Keratinocyte (primary cell): ENCODE measurements around the gene NAA15. TPM values are rescaled to one million over a fixed set of nuclear protein-coding genes. Genes with fewer than 3 reads are reported as not detected.

Source experiments
- DNase-seq: peaks from one replicate; pipeline ENCODE4 v3.0.0-alpha.2; 2011; ENCODE audit warnings: low read depth, missing footprints, low spot score
- FAIRE-seq: peaks from 2 replicates; lab custom pipeline; 2011; peaks lifted over from hg19 to GRCh38; lab: Jason Lieb, UNC
- H2AFZ ChIP-seq: 2 replicates; pipeline ENCODE4 v1.6.0; 2012; ENCODE audit warnings: low read length, control low read depth, inconsistent platforms; ENCODE audit not compliant: control insufficient read depth
- H3K27ac ChIP-seq: 2 replicates; pipeline ENCODE4 v1.5.1; 2011; ENCODE audit warnings: low read length; ENCODE audit not compliant: control insufficient read depth, insufficient read depth
- H3K27me3 ChIP-seq: 3 replicates; pipeline ENCODE4 v1.6.0; 2011; ENCODE audit warnings: low read length; ENCODE audit not compliant: control insufficient read depth, insufficient read depth; ENCODE audit errors: extremely low read depth
- H3K36me3 ChIP-seq, 2 experiments: 2 replicates in 1 of 2; 3 replicates in 1 of 2; pipeline ENCODE4 v1.5.1; 2011; ENCODE audit warnings: low read length in 2 of 2, mild to moderate bottlenecking in 1 of 2; ENCODE audit not compliant: control insufficient read depth in 2 of 2, insufficient read depth in 2 of 2; ENCODE audit errors: extremely low read depth in 1 of 2
- H3K4me1 ChIP-seq: 3 replicates; pipeline ENCODE4 v1.5.1; 2011; ENCODE audit warnings: low read length; ENCODE audit not compliant: control insufficient read depth, insufficient read depth; ENCODE audit errors: extremely low read depth
- H3K4me2 ChIP-seq: 3 replicates; pipeline ENCODE4 v1.6.0; 2011; ENCODE audit warnings: low read depth, low read length; ENCODE audit not compliant: control insufficient read depth, insufficient read depth; ENCODE audit errors: extremely low read depth
- H3K4me3 ChIP-seq, 3 experiments: fragments of 200-600 bp in 1 of 3; sonication (generic) in 1 of 3; 2 replicates in 2 of 3; 3 replicates in 1 of 3; pipeline ENCODE4 v1.5.1; 2011 to 2016; ENCODE audit warnings: low read length in 3 of 3, mild to moderate bottlenecking in 3 of 3, control low read depth in 2 of 3, inconsistent platforms in 1 of 3, low read depth in 1 of 3, mixed read lengths in 1 of 3, mixed run types in 1 of 3, moderate library complexity in 1 of 3; ENCODE audit not compliant: control insufficient read depth in 2 of 3, insufficient read depth in 2 of 3; ENCODE audit errors: extremely low read depth in 1 of 3
- H3K79me2 ChIP-seq: 2 replicates; pipeline ENCODE4 v1.6.0; 2012; ENCODE audit warnings: low read length; ENCODE audit not compliant: control insufficient read depth, insufficient read depth
- H3K9ac ChIP-seq: 3 replicates; pipeline ENCODE4 v1.6.0; 2011; ENCODE audit warnings: low read length; ENCODE audit not compliant: control insufficient read depth, insufficient read depth; ENCODE audit errors: extremely low read depth
- H3K9me1 ChIP-seq: 3 replicates; pipeline ENCODE4 v1.6.0; 2011; ENCODE audit warnings: low read length; ENCODE audit not compliant: control insufficient read depth, insufficient read depth; ENCODE audit errors: extremely low read depth
- H3K9me3 ChIP-seq: 2 replicates; pipeline ENCODE4 v1.5.1; 2012; ENCODE audit warnings: low read depth, low read length; ENCODE audit not compliant: control insufficient read depth
- H4K20me1 ChIP-seq: 3 replicates; pipeline ENCODE4 v1.6.0; 2011; ENCODE audit warnings: low read length; ENCODE audit not compliant: control insufficient read depth, insufficient read depth; ENCODE audit errors: extremely low read depth
- CTCF ChIP-seq, 3 experiments: IDR thresholded peaks in 1 of 3; conservative IDR thresholded peaks in 1 of 3; optimal IDR thresholded peaks in 1 of 3; 2 replicates in 2 of 3; 3 replicates in 1 of 3; pipeline versions ENCODE3 to v1.5.1; 2011; ENCODE audit warnings: low read length in 3 of 3, mild to moderate bottlenecking in 3 of 3, moderate library complexity in 2 of 3, control low read depth in 1 of 3, inconsistent platforms in 1 of 3; ENCODE audit not compliant: insufficient read depth in 2 of 3; ENCODE audit errors: extremely low read depth in 1 of 3
- EZH2 ChIP-seq: IDR thresholded peaks from one replicate; pipeline ENCODE4 v1.6.1; 2012; ENCODE audit warnings: inconsistent platforms, mild to moderate bottlenecking, low read length, moderate library complexity
- dilution Hi-C: fragments of 300-500 bp; cut with MboI; formaldehyde crosslinking; loops from one replicate; pipeline ENCODE4 v1.7.0; 2020; ENCODE audit warnings: low sequenced_read_pairs; ENCODE audit not compliant: extremely low pct_ligation_motif_present
- polyA plus RNA-seq, 5 experiments: library from polyadenylated mRNA; depleted of rRNA in 3 of 5; stranded (reverse) in 3 of 5; stranded (forward) in 1 of 5; unstranded in 1 of 5; fragments of >200 nt; gene quantifications; 1 replicate in 1 of 5; 2 replicates in 3 of 5; 3 replicates in 1 of 5; pipeline versions ENCODE4 v1.2.1 to v1.2.3, GENCODE V29; 2011 to 2012; ENCODE audit warnings: missing spikeins in 2 of 5, low read depth in 1 of 5, low replicate concordance in 1 of 5

NAA15 gene
- polyA plus RNA-seq, 1 donor (not counting 4 experiments of a cell fraction or from before 2014, with no cell fraction given): 37.2 TPM

- dilution Hi-C loops: no loop called here
- no peak overlapping the region for H3K4me3 ChIP-seq
- H2AFZ ChIP-seq: no peak overlapping the region
- H4K20me1 ChIP-seq: no peaks in the 10 kb centered on the region
- H3K4me2 ChIP-seq: no peak overlapping the region
- peaks cover 23% of the 10 kb centered on the region for H3K4me1 ChIP-seq
- H3K79me2 ChIP-seq: peaks cover 66% of the 10 kb centered on the region
- H3K9me3 ChIP-seq: no peaks in the 10 kb centered on the region
- no peaks in the 10 kb centered on the region for H3K36me3 ChIP-seq
- no peak overlapping the region for H3K9ac ChIP-seq
- H3K9me1 ChIP-seq: peaks cover 3% of the 10 kb centered on the region
- H3K27me3 ChIP-seq: no peaks in the 10 kb centered on the region
- TF ChIP-seq EZH2 (no peak), CTCF (optimal IDR thresholded peaks at IDR 0.05 in 1 of 3, IDR thresholded peaks at IDR 0.05 in 1 of 3, conservative IDR thresholded peaks at IDR 0.05 in 1 of 3; ENCODE audit: extremely low read depth in 1 of 3, insufficient read depth in 2 of 3, low read length in 3 of 3) (no peak)
- no peak overlapping the region for H3K27ac ChIP-seq
- FAIRE-seq (no peak), DNase-seq (no peak)
Measured at GRCh38 chr4:139458999-139459398, 157.7 kb downstream of the NAA15 start.

- Histone ChIP-seq H3K36me3 (no peaks in the 10 kb centered on the region), H3K9me3 (no peaks in the 10 kb centered on the region), H3K4me2 (no peak overlapping the region), H3K4me1 (peaks cover 14% of the 10 kb centered on the region), H3K9ac (no peak overlapping the region), H3K27me3 (no peaks in the 10 kb centered on the region), H3K27ac (no peak overlapping the region), H4K20me1 (no peaks in the 10 kb centered on the region), H2AFZ (no peak overlapping the region), H3K9me1 (peaks cover 3% of the 10 kb centered on the region), H3K79me2 (peaks cover 51% of the 10 kb centered on the region), H3K4me3 (no peak overlapping the region)
- FAIRE-seq (no peak), DNase-seq (no peak)
- dilution Hi-C loops: no loop called here
- no peak for TF ChIP-seq EZH2
- TF ChIP-seq CTCF (optimal IDR thresholded peaks at IDR 0.05 in 1 of 3, IDR thresholded peaks at IDR 0.05 in 1 of 3, conservative IDR thresholded peaks at IDR 0.05 in 1 of 3; ENCODE audit: extremely low read depth in 1 of 3, insufficient read depth in 2 of 3, low read length in 3 of 3): no peak
Measured at GRCh38 chr4:139460565-139460964, 159.3 kb downstream of the NAA15 start.
